Epithelial cell of proximal tubule (primary cell): ENCODE measurements around the gene CLMP. TPM values are rescaled to one million over a fixed set of nuclear protein-coding genes. Genes with fewer than 3 reads are reported as not detected.

Experiments
- DNase-seq: peaks from one replicate; pipeline ENCODE4 v3.0.0-alpha.2; 2011; ENCODE audit warnings: low read depth
- H3K4me3 ChIP-seq: 2 replicates; pipeline ENCODE4 v1.5.1; 2011; ENCODE audit warnings: low read depth, mild to moderate bottlenecking, low read length
- CTCF ChIP-seq: conservative IDR thresholded peaks from 2 replicates; pipeline ENCODE4 v1.5.1; 2012; ENCODE audit warnings: low read depth, mild to moderate bottlenecking, low read length
- total RNA-seq: library from RNA; depleted of rRNA; stranded (reverse); fragments of >200 nt; gene quantifications from 2 replicates; pipeline ENCODE4 v1.2.3, GENCODE V29; 2015

CLMP gene
- 19.0 and 27.7 TPM in 2 replicates for total RNA-seq

GRCh38 chr11:123195188-123196059, at the start of gene CLMP:
Gene CLMP (minus strand): TSS chr11:123195248. CDS start chr11:123194940, 308 bp downstream.
- H3K4me3 ChIP-seq: peak within 1 kb of the TSS; percentile 69
- no peak for TF ChIP-seq CTCF
- no peak for DNase-seq

- H3K4me3 ChIP-seq: no peak overlapping the region
- DNase-seq: no peak
- TF ChIP-seq CTCF: no peak
These were observed 47.0 kb upstream of the CLMP start for GRCh38 chr11:123241874-123242543.

- DNase-seq: no peak
- no peak overlapping the region for H3K4me3 ChIP-seq
- no peak for TF ChIP-seq CTCF
These were observed 46.2 kb upstream of the CLMP start for GRCh38 chr11:123241294-123241693.

- DNase-seq: no peak
- TF ChIP-seq CTCF: no peak
- H3K4me3 ChIP-seq: no peak overlapping the region
These were observed 44.4 kb upstream of the CLMP start for GRCh38 chr11:123239191-123240150.

- TF ChIP-seq CTCF: no peak
- no peak for DNase-seq
- no peak overlapping the region for H3K4me3 ChIP-seq
These were observed 43.2 kb upstream of the CLMP start for GRCh38 chr11:123238297-123238696.

GRCh38 chr11:123236879-123237278, 41.8 kb upstream of the CLMP start:
- no peak overlapping the region for H3K4me3 ChIP-seq
- no peak for DNase-seq
- no peak for TF ChIP-seq CTCF
